Measurements from ENCODE around the gene CD59. TPM values are rescaled to one million over a fixed set of nuclear protein-coding genes. Genes with fewer than 3 reads are reported as not detected.

The CD59 gene
- total RNA-seq, 1 donor from 2014 or later: 718 TPM

DNA sequence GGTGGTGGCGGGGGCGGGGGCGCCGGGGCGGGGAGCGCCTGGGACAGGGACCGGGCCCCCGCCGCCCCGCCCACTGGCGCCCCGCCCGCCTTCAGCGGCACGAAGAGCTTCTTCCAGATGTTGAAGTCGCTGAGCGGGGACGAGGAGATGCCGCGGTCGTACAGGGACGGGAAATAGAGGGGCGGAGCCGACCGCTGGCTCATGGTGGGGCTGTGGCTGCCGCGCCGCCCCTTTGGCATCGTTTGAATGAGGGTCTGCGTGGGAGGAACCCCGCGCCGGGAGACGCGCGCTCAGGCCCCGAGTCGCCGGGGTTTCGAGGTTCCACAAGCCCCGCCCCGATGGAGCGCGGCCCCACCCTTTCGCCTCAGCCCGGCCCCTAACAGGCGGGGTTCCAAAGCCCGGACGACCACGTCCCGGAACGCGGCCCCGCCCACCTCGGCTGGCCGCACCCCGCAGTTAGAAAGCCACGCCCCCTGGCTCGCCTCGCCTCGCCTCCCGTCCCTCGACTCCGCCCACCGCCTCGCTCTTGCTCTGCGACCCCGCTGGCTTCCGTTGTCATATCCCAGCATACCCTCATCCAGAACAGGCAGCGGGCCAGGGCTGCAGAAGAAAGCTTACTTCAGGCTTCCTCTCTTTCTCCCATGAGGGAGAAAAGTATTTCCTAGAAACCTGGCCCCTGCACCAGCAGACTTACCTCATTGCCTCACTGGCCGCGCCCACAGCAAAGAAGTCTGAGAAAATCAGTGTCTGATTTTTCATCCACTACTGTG is 35.5 kb downstream of the CD59 start, which contains the start of gene C11orf91:
C11orf91 (minus strand) TSS at position 325 of the 770 bp plus-strand sequence; CDS start at position 239, 86 bp downstream.
- peak; percentile 97 for DNase-seq (ENCODE audit: low spot score)
- TF ChIP-seq, protein P1, sequence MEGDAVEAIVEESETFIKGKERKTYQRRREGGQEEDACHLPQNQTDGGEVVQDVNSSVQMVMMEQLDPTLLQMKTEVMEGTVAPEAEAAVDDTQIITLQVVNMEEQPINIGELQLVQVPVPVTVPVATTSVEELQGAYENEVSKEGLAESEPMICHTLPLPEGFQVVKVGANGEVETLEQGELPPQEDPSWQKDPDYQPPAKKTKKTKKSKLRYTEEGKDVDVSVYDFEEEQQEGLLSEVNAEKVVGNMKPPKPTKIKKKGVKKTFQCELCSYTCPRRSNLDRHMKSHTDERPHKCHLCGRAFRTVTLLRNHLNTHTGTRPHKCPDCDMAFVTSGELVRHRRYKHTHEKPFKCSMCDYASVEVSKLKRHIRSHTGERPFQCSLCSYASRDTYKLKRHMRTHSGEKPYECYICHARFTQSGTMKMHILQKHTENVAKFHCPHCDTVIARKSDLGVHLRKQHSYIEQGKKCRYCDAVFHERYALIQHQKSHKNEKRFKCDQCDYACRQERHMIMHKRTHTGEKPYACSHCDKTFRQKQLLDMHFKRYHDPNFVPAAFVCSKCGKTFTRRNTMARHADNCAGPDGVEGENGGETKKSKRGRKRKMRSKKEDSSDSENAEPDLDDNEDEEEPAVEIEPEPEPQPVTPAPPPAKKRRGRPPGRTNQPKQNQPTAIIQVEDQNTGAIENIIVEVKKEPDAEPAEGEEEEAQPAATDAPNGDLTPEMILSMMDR (IDR thresholded peaks at IDR 0.05): no peak
- peak within 1 kb of the TSS; percentile 96 for H3K27ac Mint-ChIP-seq (ENCODE audit: unreplicated experiment)
- no peaks in the 10 kb centered on the region for H3K9me3 Mint-ChIP-seq (ENCODE audit: low read depth)
- H3K4me3 Mint-ChIP-seq (ENCODE audit: unreplicated experiment): peak within 1 kb of the TSS; percentile 79
- H3K27me3 Mint-ChIP-seq (ENCODE audit: low read depth): no peaks in the 10 kb centered on the region
- H3K4me1 Mint-ChIP-seq (ENCODE audit: low read depth): peaks cover 61% of the 10 kb centered on the region
- H3K36me3 Mint-ChIP-seq (ENCODE audit: low read depth): no peaks in the 10 kb centered on the region

DNA sequence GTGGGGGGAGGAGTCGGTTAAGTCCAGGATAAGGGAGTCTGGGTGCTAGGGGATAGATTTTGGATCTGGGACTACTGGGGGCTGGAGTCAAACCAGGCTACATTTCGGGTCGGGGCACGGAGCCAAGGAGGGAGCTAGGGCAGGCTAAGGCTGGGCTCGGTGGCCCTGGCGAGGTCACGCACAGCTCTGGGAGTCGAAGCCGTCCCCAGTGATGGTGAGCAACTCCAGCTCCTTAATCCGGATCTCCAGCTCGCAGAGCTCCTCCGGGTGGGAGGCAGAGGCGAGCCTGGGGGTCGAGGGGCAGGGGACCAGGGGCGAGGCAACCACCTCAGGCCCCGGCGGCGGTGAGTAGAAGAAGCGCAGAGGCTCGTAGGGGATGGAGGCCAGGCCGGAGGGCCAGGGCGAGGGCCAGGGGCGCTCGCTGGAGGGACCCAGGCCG is 36.1 kb downstream of the CD59 start:
- peak overlapping the region; percentile 62 for H3K4me3 Mint-ChIP-seq (ENCODE audit: unreplicated experiment)
- no peaks in the 10 kb centered on the region for H3K36me3 Mint-ChIP-seq (ENCODE audit: low read depth)
- H3K27ac Mint-ChIP-seq (ENCODE audit: unreplicated experiment): peak overlapping the region; percentile 81
- H3K4me1 Mint-ChIP-seq (ENCODE audit: low read depth): peaks cover 61% of the 10 kb centered on the region
- peak; percentile 87 for DNase-seq (ENCODE audit: low spot score)
- no peaks in the 10 kb centered on the region for H3K27me3 Mint-ChIP-seq (ENCODE audit: low read depth)
- H3K9me3 Mint-ChIP-seq (ENCODE audit: low read depth): no peaks in the 10 kb centered on the region
- TF ChIP-seq, protein P1 (IDR thresholded peaks at IDR 0.05): no peak

DNA sequence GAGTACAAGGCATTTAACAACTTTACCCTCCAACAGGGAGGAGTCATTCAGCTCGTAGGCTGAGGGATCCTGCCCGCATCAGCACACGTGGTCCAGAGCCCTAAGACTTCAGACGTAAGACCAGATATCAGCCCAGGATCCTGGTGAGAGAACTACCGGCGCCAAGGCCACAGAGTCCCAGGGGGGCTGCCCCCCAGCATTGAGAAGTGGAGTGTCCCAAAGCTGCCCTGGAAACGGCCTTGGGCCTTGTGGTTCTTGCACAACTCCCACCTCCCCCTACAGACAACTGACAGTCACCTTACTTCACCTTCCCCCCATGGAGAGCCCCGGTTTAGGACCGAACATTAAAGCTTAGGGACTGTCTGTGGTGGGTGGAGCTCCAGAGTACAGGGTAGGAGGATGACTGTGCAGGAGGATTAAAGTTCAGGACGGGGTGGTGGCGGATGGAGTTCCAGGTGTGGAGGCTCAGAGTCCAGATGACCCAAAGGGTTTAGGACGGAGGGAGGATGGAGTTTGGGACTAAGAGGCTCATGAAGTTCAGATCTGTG is 36.6 kb downstream of the CD59 start:
- Mint-ChIP-seq H3K27me3 (ENCODE audit: low read depth) (no peaks in the 10 kb centered on the region), H3K4me3 (ENCODE audit: unreplicated experiment) (peak overlapping the region; percentile 62), H3K36me3 (ENCODE audit: low read depth) (no peaks in the 10 kb centered on the region), H3K9me3 (ENCODE audit: low read depth) (no peaks in the 10 kb centered on the region), H3K27ac (ENCODE audit: unreplicated experiment) (peak overlapping the region; percentile 81), H3K4me1 (ENCODE audit: low read depth) (peaks cover 61% of the 10 kb centered on the region)
- TF ChIP-seq, protein P1 (IDR thresholded peaks at IDR 0.05): no peak
- no peak for DNase-seq (ENCODE audit: low spot score)

DNA sequence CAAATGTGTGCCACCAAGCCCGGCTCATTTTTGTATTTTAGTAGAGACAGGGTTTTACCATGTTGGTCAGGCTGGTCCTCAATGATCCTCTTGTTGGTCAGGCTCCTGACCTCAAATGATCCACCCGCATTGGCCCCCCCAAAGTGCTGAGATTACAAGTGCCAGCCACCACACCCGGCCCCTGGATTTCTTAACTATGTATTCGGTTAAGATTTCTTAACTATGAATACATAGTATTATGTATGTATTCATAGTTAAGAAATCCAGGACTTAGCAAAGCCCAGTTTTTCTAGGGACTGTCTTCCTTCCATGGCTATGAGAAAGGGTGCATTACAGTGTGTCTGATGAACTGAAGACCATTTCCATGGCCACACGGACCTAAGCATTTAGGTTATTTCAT is 37.3 kb downstream of the CD59 start:
- H3K27me3 Mint-ChIP-seq (ENCODE audit: low read depth): no peaks in the 10 kb centered on the region
- no peak overlapping the region for H3K27ac Mint-ChIP-seq (ENCODE audit: unreplicated experiment)
- H3K4me1 Mint-ChIP-seq (ENCODE audit: low read depth): peaks cover 56% of the 10 kb centered on the region
- DNase-seq (ENCODE audit: low spot score): no peak
- TF ChIP-seq, protein P1 (IDR thresholded peaks at IDR 0.05): no peak
- H3K4me3 Mint-ChIP-seq (ENCODE audit: unreplicated experiment): no peak overlapping the region
- no peaks in the 10 kb centered on the region for H3K9me3 Mint-ChIP-seq (ENCODE audit: low read depth)
- no peaks in the 10 kb centered on the region for H3K36me3 Mint-ChIP-seq (ENCODE audit: low read depth)

- Mint-ChIP-seq H3K4me1 (ENCODE audit: low read depth) (peaks cover 56% of the 10 kb centered on the region), H3K9me3 (ENCODE audit: low read depth) (no peaks in the 10 kb centered on the region), H3K27ac (ENCODE audit: unreplicated experiment) (no peak overlapping the region), H3K27me3 (ENCODE audit: low read depth) (no peaks in the 10 kb centered on the region), H3K36me3 (ENCODE audit: low read depth) (no peaks in the 10 kb centered on the region), H3K4me3 (ENCODE audit: unreplicated experiment) (no peak overlapping the region)
- DNase-seq (ENCODE audit: low spot score): no peak
- TF ChIP-seq, protein P1 (IDR thresholded peaks at IDR 0.05): no peak
Observed at GRCh38 chr11:33697997-33698396, 38.2 kb downstream of the CD59 start.
